GM23338 (cell line): ENCODE measurements around the gene ARHGEF1. TPM values are rescaled to one million over a fixed set of nuclear protein-coding genes. Genes with fewer than 3 reads are reported as not detected.

ENCODE experiments used
- ATAC-seq: fragments of 200-7000 bp; cut with Tn5 transposase; 3 replicates; pipeline ENCODE4 v1.9.1; 2020
- DNase-seq: peaks from one replicate; pipeline ENCODE4 v3.0.0-alpha.2; 2015; ENCODE audit warnings: low spot score
- H2AFZ ChIP-seq: fragments of 200-600 bp; sonication (generic); 2 replicates; pipeline ENCODE4 v1.8.0; 2016; ENCODE audit warnings: antibody characterized with exemption, mild to moderate bottlenecking, moderate library complexity
- H3F3A ChIP-seq: fragments of 200-600 bp; sonication (generic); replicated peaks from 2 replicates; pipeline ENCODE4 v1.8.0; 2017; ENCODE audit warnings: antibody characterized with exemption, mixed run types, low read depth
- H3K27ac ChIP-seq: fragments of 200-600 bp; sonication (generic); 2 replicates; pipeline ENCODE4 v1.6.1; 2016; ENCODE audit warnings: low read depth
- H3K27me3 ChIP-seq: fragments of 200-600 bp; sonication (generic); 2 replicates; pipeline ENCODE4 v1.8.0; 2016; ENCODE audit warnings: mild to moderate bottlenecking, mixed run types, moderate library complexity; ENCODE audit not compliant: insufficient read depth
- H3K36me3 ChIP-seq: fragments of 200-600 bp; sonication (generic); 2 replicates; pipeline ENCODE4 v1.8.0; 2016; ENCODE audit warnings: mild to moderate bottlenecking; ENCODE audit not compliant: insufficient read depth
- H3K4me1 ChIP-seq: fragments of 200-600 bp; sonication (generic); 2 replicates; pipeline ENCODE4 v1.8.0; 2016; ENCODE audit warnings: mild to moderate bottlenecking, moderate library complexity; ENCODE audit not compliant: insufficient read depth
- H3K4me2 ChIP-seq: fragments of 200-600 bp; sonication (generic); 2 replicates; pipeline ENCODE4 v1.7.1; 2017; ENCODE audit warnings: mixed run types
- H3K4me3 ChIP-seq: fragments of 200-600 bp; sonication (generic); 2 replicates; pipeline ENCODE4 v1.6.1; 2016; ENCODE audit warnings: mixed run types
- H3K79me2 ChIP-seq: fragments of 200-600 bp; sonication (generic); replicated peaks from 2 replicates; pipeline ENCODE4 v1.8.0; 2017; ENCODE audit warnings: mild to moderate bottlenecking; ENCODE audit not compliant: insufficient read depth
- H3K9me2 ChIP-seq: fragments of 200-600 bp; sonication (generic); 2 replicates; pipeline ENCODE4 v1.8.0; 2017; ENCODE audit not compliant: insufficient read depth
- H4K20me1 ChIP-seq: fragments of 200-600 bp; sonication (generic); replicated peaks from 2 replicates; pipeline ENCODE4 v1.8.0; 2017; ENCODE audit warnings: mild to moderate bottlenecking; ENCODE audit not compliant: insufficient read depth
- H3K27ac Mint-ChIP-seq: 2 replicates; pipeline ENCODE4 v1.8.0; 2020; ENCODE audit warnings: inconsistent platforms, mild to moderate bottlenecking, moderate library complexity, mixed read lengths
- H3K27me3 Mint-ChIP-seq: 3 replicates; pipeline ENCODE4 v1.8.0; 2022; ENCODE audit warnings: low read depth, mild to moderate bottlenecking, moderate library complexity, mixed read lengths, inconsistent platforms; ENCODE audit not compliant: insufficient read depth, poor library complexity
- H3K36me3 Mint-ChIP-seq: 3 replicates; pipeline ENCODE4 v1.8.0; 2021; ENCODE audit warnings: low read depth, mild to moderate bottlenecking, inconsistent platforms, moderate library complexity, mixed read lengths
- H3K4me1 Mint-ChIP-seq: 3 replicates; pipeline ENCODE4 v1.8.0; 2020; ENCODE audit warnings: mild to moderate bottlenecking, inconsistent platforms, mixed read lengths
- H3K4me3 Mint-ChIP-seq: 3 replicates; pipeline ENCODE4 v1.8.0; 2021; ENCODE audit warnings: moderate library complexity, mild to moderate bottlenecking, inconsistent platforms, mixed read lengths
- H3K9me3 Mint-ChIP-seq: 3 replicates; pipeline ENCODE4 v1.8.0; 2020; ENCODE audit warnings: moderate library complexity, mild to moderate bottlenecking, inconsistent platforms, mixed read lengths
- CTCF ChIP-seq, 2 experiments: fragments of 200-600 bp in 1 of 2; sonication (generic) in 1 of 2; conservative IDR thresholded peaks; 2 replicates each; pipeline versions ENCODE4 v1.5.1 to v1.6.1; 2016 to 2017; ENCODE audit warnings: antibody characterized with exemption in 2 of 2, low read depth in 2 of 2, mild to moderate bottlenecking in 2 of 2, moderate library complexity in 1 of 2
- EZH2 ChIP-seq: fragments of 200-600 bp; sonication (generic); IDR thresholded peaks from one replicate; pipeline ENCODE4 v1.8.0; 2017; ENCODE audit warnings: antibody characterized with exemption, mild to moderate bottlenecking, low read depth; ENCODE audit not compliant: unreplicated experiment
- ZNF462 ChIP-seq: fragments of 250-450 bp; sonication (Bioruptor Pico); IDR thresholded peaks from 2 replicates; pipeline ENCODE4 v1.5.0; 2020; ENCODE audit warnings: mild to moderate bottlenecking, moderate library complexity
- polyA plus RNA-seq: library from polyadenylated mRNA; unstranded; fragments of >200 nt; fragmentation: Nextera tagmentation; extraction: Ambion mirVana; gene quantifications from 2 replicates; pipeline ENCODE4 v1.2.1, GENCODE V29; 2016
- total RNA-seq: library from RNA; depleted of rRNA; stranded (reverse); fragments of >200 nt; shearing (Covaris generic); gene quantifications from 2 replicates; pipeline ENCODE4 v1.2.3, GENCODE V29; 2014

The ARHGEF1 gene
- total and polyA plus RNA-seq, 2 experiments from 2014 or later = 41.3 to 44.7 TPM

GRCh38 chr19:41933693-41934426 is 50.9 kb downstream of the ARHGEF1 start:
- H2AFZ ChIP-seq = no peak overlapping the region
- H3K4me3 ChIP-seq = no peak overlapping the region
- Mint-ChIP-seq H3K36me3 (no peaks in the 10 kb centered on the region), H3K4me3 (no peak overlapping the region; the same call in 2 of the 3 replicates), H3K4me1 (peaks cover 46% of the 10 kb centered on the region), H3K9me3 (no peaks in the 10 kb centered on the region; the same call in 1 of the 3 replicates), H3K27me3 (peaks cover 73% of the 10 kb centered on the region), H3K27ac (no peak overlapping the region)
- no peak for ATAC-seq
- no peaks in the 10 kb centered on the region for H3K36me3 ChIP-seq
- peaks cover 94% of the 10 kb centered on the region for H3K27me3 ChIP-seq
- H3K9me2 ChIP-seq = no peaks in the 10 kb centered on the region
- no peak overlapping the region for H3K27ac ChIP-seq
- peaks cover 16% of the 10 kb centered on the region for H3K4me1 ChIP-seq
- H3K4me2 ChIP-seq = no peak overlapping the region
- H3K79me2 ChIP-seq = no peaks in the 10 kb centered on the region
- H4K20me1 ChIP-seq = peaks cover 21% of the 10 kb centered on the region
- peaks cover 25% of the 10 kb centered on the region for H3F3A ChIP-seq
- no peak for DNase-seq
- TF ChIP-seq ZNF462 (no peak), EZH2 (peak; percentile 55), CTCF (conservative IDR thresholded peaks at IDR 0.05; ENCODE audit: low read depth in 2 of 2) (no peak)
